Smooth muscle cell (in vitro differentiated cells): Measurements from ENCODE around the gene CLBA1. TPM values are rescaled to one million over a fixed set of nuclear protein-coding genes. Genes with fewer than 3 reads are reported as not detected.

Experiments
- DNase-seq: peaks from one replicate; lab custom pipeline; 2025; ENCODE audit not compliant: unreplicated experiment; lab: John Stamatoyannopoulos, UW
- H2AFZ ChIP-seq: fragments of 200-600 bp; sonication (generic); 2 replicates; pipeline ENCODE4 v1.6.0; 2016; ENCODE audit warnings: antibody characterized with exemption, low read depth, mild to moderate bottlenecking
- H3F3A ChIP-seq: fragments of 200-600 bp; sonication (generic); 2 replicates; pipeline ENCODE4 v1.6.0; 2017; ENCODE audit warnings: antibody characterized with exemption, low read depth
- H3K27ac ChIP-seq: fragments of 200-600 bp; sonication (generic); 2 replicates; pipeline ENCODE4 v1.5.1; 2016; ENCODE audit warnings: low read depth, mild to moderate bottlenecking
- H3K27me3 ChIP-seq: fragments of 200-600 bp; sonication (generic); 2 replicates; pipeline ENCODE4 v1.6.1; 2016; ENCODE audit warnings: low read depth, mild to moderate bottlenecking
- H3K36me3 ChIP-seq: fragments of 200-600 bp; sonication (generic); 2 replicates; pipeline ENCODE4 v1.5.1; 2016; ENCODE audit warnings: low read depth
- H3K4me1 ChIP-seq: fragments of 200-600 bp; sonication (generic); 2 replicates; pipeline ENCODE4 v1.5.1; 2016; ENCODE audit warnings: low read depth
- H3K4me2 ChIP-seq: fragments of 200-600 bp; sonication (generic); 2 replicates; pipeline ENCODE4 v1.6.0; 2016; ENCODE audit warnings: mild to moderate bottlenecking
- H3K4me3 ChIP-seq: fragments of 200-600 bp; sonication (generic); 2 replicates; pipeline ENCODE4 v1.5.1; 2016; ENCODE audit warnings: mild to moderate bottlenecking
- H3K79me2 ChIP-seq: fragments of 200-600 bp; sonication (generic); 2 replicates; pipeline ENCODE4 v1.6.0; 2016; ENCODE audit warnings: low read depth, mild to moderate bottlenecking
- H3K9ac ChIP-seq: fragments of 200-600 bp; sonication (generic); 2 replicates; pipeline ENCODE4 v1.6.0; 2016; ENCODE audit warnings: low read depth
- H3K9me3 ChIP-seq: fragments of 200-600 bp; sonication (generic); replicated peaks from 2 replicates; pipeline ENCODE4 v1.5.1; 2016; ENCODE audit warnings: low read depth
- H4K20me1 ChIP-seq: fragments of 200-600 bp; sonication (generic); 2 replicates; pipeline ENCODE4 v1.6.0; 2016; ENCODE audit warnings: low read depth
- WGBS: methylation state at CpG from one replicate; pipeline ENCODE4 v1.1.7; 2016; ENCODE audit warnings: low lambda C conversion rate; 5-methylcytosine and 5-hydroxymethylcytosine counted together
- polyA plus RNA-seq: library from polyadenylated mRNA; unstranded; fragments of >200 nt; fragmentation: Nextera tagmentation; extraction: Ambion mirVana; gene quantifications from 2 replicates; pipeline ENCODE4 v1.2.1, GENCODE V29; 2016
- total RNA-seq: library from RNA; depleted of rRNA; stranded (reverse); fragments of >200 nt; gene quantifications from 2 replicates; pipeline ENCODE4 v1.2.3, GENCODE V29; 2014
- TF ChIP-seq, protein P1 (sequence below): fragments of 200-600 bp; sonication (generic); IDR thresholded peaks from 2 replicates; pipeline ENCODE4 v1.5.1; 2017; ENCODE audit warnings: borderline replicate concordance, mild to moderate bottlenecking, antibody characterized with exemption; ENCODE audit not compliant: insufficient read depth, poor library complexity, severe bottlenecking

Gene CLBA1
- 5.0 and 7.4 TPM in 2 replicates for total RNA-seq
- 8.1 and 8.7 TPM in 2 replicates for polyA plus RNA-seq

DNA sequence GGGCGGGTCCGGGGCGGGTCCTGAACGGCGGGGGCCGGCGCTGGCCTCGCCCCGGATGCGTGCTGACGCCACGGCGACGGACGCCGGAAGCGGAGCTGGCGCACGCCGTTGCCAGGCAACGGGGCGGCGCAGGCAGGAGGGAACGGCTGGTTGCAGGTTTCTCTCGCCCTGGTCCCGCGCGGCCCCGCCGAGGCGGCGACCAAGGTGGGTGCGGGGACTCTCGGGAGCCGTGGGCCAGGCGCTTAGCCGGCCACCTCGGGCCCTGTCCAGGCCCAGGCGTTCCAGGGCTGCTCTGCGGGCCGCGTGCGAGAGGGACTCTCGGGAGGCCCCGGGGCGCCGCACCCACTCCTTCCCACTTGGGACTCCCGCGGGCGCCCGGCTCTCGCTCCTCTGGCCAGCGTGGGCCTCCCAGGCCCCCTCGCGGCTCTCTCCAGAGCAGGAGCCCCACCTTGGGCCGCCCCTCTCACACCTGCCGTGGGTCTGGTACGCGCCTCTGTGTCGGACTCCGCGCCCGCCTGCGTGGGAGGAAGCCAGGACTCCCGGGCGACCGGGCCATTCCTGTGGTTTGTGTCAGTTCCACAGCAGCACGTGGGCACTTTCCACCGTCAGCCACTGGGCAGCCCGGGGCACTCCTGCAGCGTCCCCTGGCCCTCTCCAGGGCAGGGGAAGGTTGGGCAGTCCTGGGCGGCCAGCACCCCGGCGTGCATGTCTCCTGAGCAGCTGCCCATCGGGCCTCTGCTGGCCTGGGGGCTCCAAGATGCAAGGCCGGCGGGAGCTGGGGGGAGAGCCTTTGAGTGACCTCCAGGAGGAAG is at the start of gene CLBA1:
TSS of gene CLBA1 (plus strand) at position 114 of the 812 bp plus-strand sequence. CDS start at position 758, 644 bp downstream.
- no peaks in the 10 kb centered on the region for H3F3A ChIP-seq
- H3K4me3 ChIP-seq: peak within 1 kb of the TSS; percentile 67
- H3K27me3 ChIP-seq: no peaks in the 10 kb centered on the region
- no peak within 1 kb of the TSS for H2AFZ ChIP-seq
- DNase-seq: peak; percentile 63
- H3K4me2 ChIP-seq: peak within 1 kb of the TSS; percentile 89
- H4K20me1 ChIP-seq: no peaks in the 10 kb centered on the region
- H3K27ac ChIP-seq: peak within 1 kb of the TSS; percentile 83
- WGBS: 6% methylated on average over 62 of the region's 77 CpGs
- H3K9ac ChIP-seq: peak within 1 kb of the TSS; percentile 92
- TF ChIP-seq, protein P1, sequence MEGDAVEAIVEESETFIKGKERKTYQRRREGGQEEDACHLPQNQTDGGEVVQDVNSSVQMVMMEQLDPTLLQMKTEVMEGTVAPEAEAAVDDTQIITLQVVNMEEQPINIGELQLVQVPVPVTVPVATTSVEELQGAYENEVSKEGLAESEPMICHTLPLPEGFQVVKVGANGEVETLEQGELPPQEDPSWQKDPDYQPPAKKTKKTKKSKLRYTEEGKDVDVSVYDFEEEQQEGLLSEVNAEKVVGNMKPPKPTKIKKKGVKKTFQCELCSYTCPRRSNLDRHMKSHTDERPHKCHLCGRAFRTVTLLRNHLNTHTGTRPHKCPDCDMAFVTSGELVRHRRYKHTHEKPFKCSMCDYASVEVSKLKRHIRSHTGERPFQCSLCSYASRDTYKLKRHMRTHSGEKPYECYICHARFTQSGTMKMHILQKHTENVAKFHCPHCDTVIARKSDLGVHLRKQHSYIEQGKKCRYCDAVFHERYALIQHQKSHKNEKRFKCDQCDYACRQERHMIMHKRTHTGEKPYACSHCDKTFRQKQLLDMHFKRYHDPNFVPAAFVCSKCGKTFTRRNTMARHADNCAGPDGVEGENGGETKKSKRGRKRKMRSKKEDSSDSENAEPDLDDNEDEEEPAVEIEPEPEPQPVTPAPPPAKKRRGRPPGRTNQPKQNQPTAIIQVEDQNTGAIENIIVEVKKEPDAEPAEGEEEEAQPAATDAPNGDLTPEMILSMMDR: no peak
- no peaks in the 10 kb centered on the region for H3K36me3 ChIP-seq
- no peaks in the 10 kb centered on the region for H3K9me3 ChIP-seq
- H3K4me1 ChIP-seq: peaks cover 5% of the 10 kb centered on the region
- no peaks in the 10 kb centered on the region for H3K79me2 ChIP-seq

DNA sequence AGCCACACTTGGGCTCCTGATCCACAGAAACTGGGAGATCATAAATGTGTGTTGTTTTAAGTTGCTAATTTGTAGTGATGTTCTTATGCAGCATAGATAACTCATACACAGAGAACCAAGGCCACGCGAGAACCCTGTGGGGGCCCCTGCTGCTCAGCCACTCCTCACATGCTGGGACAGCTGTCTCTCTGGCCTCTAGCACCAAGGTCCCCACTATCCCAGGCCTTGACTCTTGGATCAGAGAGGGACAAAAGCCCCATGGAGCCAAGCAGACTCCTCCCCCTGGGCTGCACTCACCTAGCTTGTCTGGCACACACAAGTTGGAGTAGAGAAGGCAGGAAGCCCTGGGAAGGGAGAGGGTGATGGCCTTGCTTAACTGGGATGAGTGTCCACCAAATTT is 49.6 kb upstream of the CLBA1 start:
- H3K79me2 ChIP-seq: no peaks in the 10 kb centered on the region
- no peak for DNase-seq
- 64% methylated on average over 2 of the region's 2 CpGs for WGBS
- no peak overlapping the region for H3K4me2 ChIP-seq
- peaks cover 45% of the 10 kb centered on the region for H3K27me3 ChIP-seq
- no peak overlapping the region for H3K27ac ChIP-seq
- H4K20me1 ChIP-seq: no peaks in the 10 kb centered on the region
- TF ChIP-seq, protein P1: no peak
- no peaks in the 10 kb centered on the region for H3K4me1 ChIP-seq
- no peak overlapping the region for H2AFZ ChIP-seq
- no peak overlapping the region for H3K4me3 ChIP-seq
- no peaks in the 10 kb centered on the region for H3F3A ChIP-seq
- no peaks in the 10 kb centered on the region for H3K36me3 ChIP-seq
- H3K9ac ChIP-seq: no peak overlapping the region
- H3K9me3 ChIP-seq: no peaks in the 10 kb centered on the region

DNA sequence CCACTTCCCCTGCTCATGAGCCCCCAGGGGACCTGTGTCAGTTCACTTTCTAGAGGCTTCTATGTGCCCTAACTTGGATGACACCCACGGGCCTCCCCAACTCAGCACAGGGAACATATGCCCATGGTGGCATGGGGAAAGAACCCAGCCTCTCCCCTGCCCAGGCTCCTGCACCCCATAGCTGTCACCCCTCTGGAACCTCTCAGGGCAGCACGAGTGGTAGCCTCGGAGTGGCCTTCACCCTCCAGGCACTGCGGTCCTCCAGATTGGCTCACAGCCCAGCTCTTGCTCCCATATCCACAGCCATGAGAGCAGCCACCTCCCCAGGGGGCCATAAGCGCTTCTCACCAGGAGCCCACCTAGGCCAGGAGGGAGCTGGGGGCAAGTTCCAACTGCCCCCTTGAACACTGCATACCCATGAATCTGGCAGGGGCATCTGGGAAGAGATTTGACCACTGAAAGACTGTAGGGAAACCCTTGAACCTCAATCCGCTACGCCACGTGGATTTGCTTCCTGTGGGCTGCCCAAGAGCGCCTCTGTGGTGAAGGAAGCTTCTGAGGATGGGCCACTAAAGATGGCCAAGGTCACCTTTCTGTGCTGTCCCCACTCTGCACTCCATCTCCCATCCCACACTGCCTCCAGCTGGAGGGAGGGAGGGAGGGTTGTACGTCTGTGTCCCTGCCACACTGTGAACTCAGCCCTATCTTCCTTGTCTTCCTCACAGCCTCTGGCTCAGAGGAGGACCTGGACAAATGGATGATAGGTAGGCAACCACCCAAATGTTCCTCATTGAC is 49.0 kb upstream of the CLBA1 start:
- no peak for DNase-seq
- WGBS: 81% methylated on average over 10 of the region's 10 CpGs
- H3K9me3 ChIP-seq: no peaks in the 10 kb centered on the region

More for the DNA sequence above, 49.0 kb upstream of the CLBA1 start:
- Histone ChIP-seq H3K4me1 (no peaks in the 10 kb centered on the region), H2AFZ (no peak overlapping the region), H3K27ac (no peak overlapping the region), H3K36me3 (no peaks in the 10 kb centered on the region), H3K9ac (no peak overlapping the region), H4K20me1 (no peaks in the 10 kb centered on the region), H3K4me3 (no peak overlapping the region), H3F3A (no peaks in the 10 kb centered on the region), H3K27me3 (peaks cover 43% of the 10 kb centered on the region), H3K79me2 (no peaks in the 10 kb centered on the region), H3K4me2 (no peak overlapping the region)
- TF ChIP-seq, protein P1: no peak
